ENCODE results near the gene SLC19A2. TPM values are rescaled to one million over a fixed set of nuclear protein-coding genes. Genes with fewer than 3 reads are reported as not detected.

Gene SLC19A2
- total and polyA plus RNA-seq, 2 of the 8 experiments (the other 6 are each of a cell fraction or from before 2014, with no cell fraction given), result 21.2 to 23.2 TPM

DNA sequence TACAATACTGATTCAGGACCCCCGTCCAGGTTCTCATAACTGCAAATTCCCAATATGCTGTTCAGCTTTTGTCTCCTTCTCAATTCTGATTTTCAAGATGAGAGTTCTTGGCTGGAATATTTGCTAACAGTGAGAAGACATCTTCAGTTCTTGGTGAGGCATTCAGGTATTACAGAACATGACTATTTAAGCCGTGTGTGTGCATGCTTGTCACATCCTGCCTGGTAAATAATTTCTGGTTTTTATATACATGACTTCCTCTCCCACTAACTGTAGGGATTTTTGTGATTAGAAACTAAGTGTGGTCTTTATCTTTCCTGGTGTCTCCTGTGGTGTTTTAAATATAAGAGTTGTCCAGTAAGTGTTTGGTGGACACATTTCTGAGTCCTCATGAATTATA lies 10.2 kb upstream of the SLC19A2 start (continued):
- TF ChIP-seq, protein P1, sequence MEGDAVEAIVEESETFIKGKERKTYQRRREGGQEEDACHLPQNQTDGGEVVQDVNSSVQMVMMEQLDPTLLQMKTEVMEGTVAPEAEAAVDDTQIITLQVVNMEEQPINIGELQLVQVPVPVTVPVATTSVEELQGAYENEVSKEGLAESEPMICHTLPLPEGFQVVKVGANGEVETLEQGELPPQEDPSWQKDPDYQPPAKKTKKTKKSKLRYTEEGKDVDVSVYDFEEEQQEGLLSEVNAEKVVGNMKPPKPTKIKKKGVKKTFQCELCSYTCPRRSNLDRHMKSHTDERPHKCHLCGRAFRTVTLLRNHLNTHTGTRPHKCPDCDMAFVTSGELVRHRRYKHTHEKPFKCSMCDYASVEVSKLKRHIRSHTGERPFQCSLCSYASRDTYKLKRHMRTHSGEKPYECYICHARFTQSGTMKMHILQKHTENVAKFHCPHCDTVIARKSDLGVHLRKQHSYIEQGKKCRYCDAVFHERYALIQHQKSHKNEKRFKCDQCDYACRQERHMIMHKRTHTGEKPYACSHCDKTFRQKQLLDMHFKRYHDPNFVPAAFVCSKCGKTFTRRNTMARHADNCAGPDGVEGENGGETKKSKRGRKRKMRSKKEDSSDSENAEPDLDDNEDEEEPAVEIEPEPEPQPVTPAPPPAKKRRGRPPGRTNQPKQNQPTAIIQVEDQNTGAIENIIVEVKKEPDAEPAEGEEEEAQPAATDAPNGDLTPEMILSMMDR (IDR thresholded peaks at IDR 0.05; ENCODE audit: control extremely low read depth in 1 of 3, insufficient read depth in 1 of 3, low read depth in 1 of 3, low read length in 3 of 3), result no peak

Measured in H1 (cell line).